DND-41 (cell line): Measurements from ENCODE around the gene NOTCH2.

Experiments
- ATAC-seq: fragments of 200-7000 bp; cut with Tn5 transposase; 3 replicates; pipeline ENCODE4 v1.9.1; 2021; ENCODE audit warnings: low read depth; ENCODE audit not compliant: insufficient read depth
- DNase-seq: peaks from one replicate; pipeline ENCODE4 v3.0.0-alpha.2; 2020
- H2AFZ ChIP-seq: 2 replicates; pipeline ENCODE4 v1.6.0; 2012; ENCODE audit warnings: low read depth, low read length
- H3K27ac ChIP-seq: 2 replicates; pipeline ENCODE4 v1.5.1; 2012; ENCODE audit warnings: low read length, inconsistent platforms
- H3K27me3 ChIP-seq: fragments of 200-600 bp; sonication (generic); 2 replicates; pipeline ENCODE4 v1.6.0; 2012; ENCODE audit warnings: low read length, mild to moderate bottlenecking, inconsistent platforms; ENCODE audit not compliant: insufficient read depth, poor library complexity
- H3K36me3 ChIP-seq: 2 replicates; pipeline ENCODE4 v1.5.1; 2012; ENCODE audit warnings: low read length, inconsistent platforms; ENCODE audit not compliant: insufficient read depth
- H3K4me1 ChIP-seq: 2 replicates; pipeline ENCODE4 v1.5.1; 2012; ENCODE audit warnings: mild to moderate bottlenecking, low read length; ENCODE audit not compliant: insufficient read depth
- H3K4me2 ChIP-seq: 2 replicates; pipeline ENCODE4 v1.6.0; 2012; ENCODE audit warnings: mild to moderate bottlenecking, moderate library complexity, low read length, inconsistent platforms; ENCODE audit not compliant: insufficient read depth
- H3K4me3 ChIP-seq, 2 experiments: fragments of 200-600 bp in 1 of 2; shearing (Covaris generic) in 1 of 2; 2 replicates each; pipeline ENCODE4 v1.5.1; 2012 to 2016; ENCODE audit warnings: inconsistent platforms in 2 of 2, low read length in 2 of 2, mild to moderate bottlenecking in 2 of 2, low read depth in 1 of 2, moderate library complexity in 1 of 2
- H3K79me2 ChIP-seq: 2 replicates; pipeline ENCODE4 v1.6.0; 2012; ENCODE audit warnings: low read length, inconsistent platforms; ENCODE audit not compliant: insufficient read depth
- H3K9ac ChIP-seq: 2 replicates; pipeline ENCODE4 v1.6.0; 2012; ENCODE audit warnings: low read depth, mild to moderate bottlenecking, inconsistent platforms, low read length, moderate library complexity
- H3K9me3 ChIP-seq: 2 replicates; pipeline ENCODE4 v1.5.1; 2012; ENCODE audit warnings: low read length, moderate library complexity, mild to moderate bottlenecking, inconsistent platforms; ENCODE audit not compliant: insufficient read depth, severe bottlenecking
- H4K20me1 ChIP-seq: 2 replicates; pipeline ENCODE4 v1.6.0; 2012; ENCODE audit warnings: low read length; ENCODE audit not compliant: insufficient read depth
- CTCF ChIP-seq: IDR thresholded peaks from 2 replicates; pipeline ENCODE4 v1.5.1; 2012; ENCODE audit warnings: borderline replicate concordance, low read length, moderate library complexity, mild to moderate bottlenecking; ENCODE audit not compliant: poor library complexity, severe bottlenecking; ENCODE audit errors: extremely low read depth
- EZH2 ChIP-seq: IDR thresholded peaks from 3 replicates; pipeline ENCODE4 v1.6.1; 2012; ENCODE audit warnings: borderline replicate concordance, low read depth, mild to moderate bottlenecking, moderate library complexity, low read length, inconsistent platforms; ENCODE audit not compliant: severe bottlenecking

Gene NOTCH2

GRCh38 chr1:119948342-119949214 lies 120.9 kb downstream of the NOTCH2 start:
- ATAC-seq (peak; percentile 99), DNase-seq (peak; percentile 80)
- Histone ChIP-seq H3K9ac (no peak overlapping the region), H3K36me3 (peaks cover 58% of the 10 kb centered on the region), H3K4me3 (no peak overlapping the region), H3K27ac (0 out of 2 replicates have a peak overlapping the region, but pooled peaks have one; percentile 29), H3K9me3 (no peaks in the 10 kb centered on the region), H3K4me1 (no peaks in the 10 kb centered on the region), H2AFZ (no peak overlapping the region), H4K20me1 (no peaks in the 10 kb centered on the region), H3K79me2 (no peaks in the 10 kb centered on the region), H3K27me3 (no peaks in the 10 kb centered on the region), H3K4me2 (no peak overlapping the region)
- no peak for TF ChIP-seq EZH2
- peak; percentile 90 for TF ChIP-seq CTCF

- no peak for DNase-seq
- Histone ChIP-seq H3K4me2 (no peak overlapping the region), H3K9ac (no peak overlapping the region), H2AFZ (no peak overlapping the region), H3K36me3 (peaks cover 48% of the 10 kb centered on the region), H3K27me3 (no peaks in the 10 kb centered on the region), H3K9me3 (no peaks in the 10 kb centered on the region), H3K4me3 (no peak overlapping the region), H3K27ac (no peak overlapping the region), H3K4me1 (no peaks in the 10 kb centered on the region), H4K20me1 (no peaks in the 10 kb centered on the region), H3K79me2 (no peaks in the 10 kb centered on the region)
- no peak for ATAC-seq
- TF ChIP-seq EZH2 (no peak), CTCF (no peak)
Observed at GRCh38 chr1:119947468-119947867, 122.0 kb downstream of the NOTCH2 start.

- H3K27me3 ChIP-seq: no peaks in the 10 kb centered on the region
- TF ChIP-seq CTCF (no peak), EZH2 (no peak)
- H3K36me3 ChIP-seq: peaks cover 45% of the 10 kb centered on the region
- no peak overlapping the region for H3K4me3 ChIP-seq
- H3K79me2 ChIP-seq: no peaks in the 10 kb centered on the region
- H3K4me1 ChIP-seq: no peaks in the 10 kb centered on the region
- DNase-seq (no peak), ATAC-seq (no peak)
- H3K27ac ChIP-seq: no peak overlapping the region
- H3K4me2 ChIP-seq: no peak overlapping the region
- no peaks in the 10 kb centered on the region for H3K9me3 ChIP-seq
- no peak overlapping the region for H2AFZ ChIP-seq
- H4K20me1 ChIP-seq: no peaks in the 10 kb centered on the region
- H3K9ac ChIP-seq: no peak overlapping the region
Observed at GRCh38 chr1:119946724-119947123, 122.7 kb downstream of the NOTCH2 start.
